Posterior vena cava (tissue), 2 donors: ENCODE data around the gene RUSF1. TPM values are rescaled to one million over a fixed set of nuclear protein-coding genes. Genes with fewer than 3 reads are reported as not detected.

Source experiments
- total RNA-seq, 2 donors: library from RNA; stranded (reverse); fragmentation: NEBNext Ultra II Directional; extraction: Animal tissue kit (Norgen Biotek cat#: 25700); gene quantifications; one replicate each; pipeline ENCODE4 v1.2.1, GENCODE V29; 2021
- donor health status: DM: yes; HTN: yes; CAD: no.
- donor health status: DM: yes; HTN: yes; CAD: no.

Gene RUSF1
- total RNA-seq, 2 donors from 2014 or later = 40.5 to 46.4 TPM

Other genes starting within 250 kb of the RUSF1 start
- gene ITGAM, start 248.4 kb downstream of the RUSF1 start, total RNA-seq = 10 to 100 TPM; 12.3 to 35.7 TPM
- gene ITGAX, start 153.2 kb downstream of the RUSF1 start, total RNA-seq = 10 to 100 TPM; 13.4 to 15.2 TPM
- under 1 TPM in 1 of 2 donors, not detected in 1; 0.24 TPM for gene ITGAD, start 115.1 kb downstream of the RUSF1 start, total RNA-seq
- 1 to 10 TPM; 1.1 to 1.5 TPM for gene COX6A2, start 80.0 kb downstream of the RUSF1 start, total RNA-seq
- 1 to 10 TPM; 1.0 to 1.9 TPM for gene ZNF843, start 65.6 kb downstream of the RUSF1 start, total RNA-seq
- 1 to 10 TPM; 6.4 to 8.3 TPM for gene ARMC5, start 48.9 kb downstream of the RUSF1 start, total RNA-seq
- gene TGFB1I1, start 36.2 kb downstream of the RUSF1 start, total RNA-seq = 100 to 1,000 TPM; 232 to 239 TPM
- under 1 TPM in 1 of 2 donors, not detected in 1; 0.33 TPM for gene SLC5A2, start 25.3 kb downstream of the RUSF1 start, total RNA-seq
- 1 to 10 TPM in 1 of 2 donors, not detected in 1; 3.0 TPM for gene AHSP, start 19.5 kb upstream of the RUSF1 start, total RNA-seq